Natural killer cell (primary cell): Measurements from ENCODE around the gene VAMP2. TPM values are rescaled to one million over a fixed set of nuclear protein-coding genes. Genes with fewer than 3 reads are reported as not detected.

Experiments
- ATAC-seq, 3 donors: fragments of 150-1000 bp in 2 of 3; fragments of 200-7000 bp in 1 of 3; cut with Tn5 transposase; 1 replicate in 1 of 3; 2 replicates in 2 of 3; pipeline ENCODE4 v1.10.0; 2021; ENCODE audit warnings: mild to moderate bottlenecking in 2 of 3, moderate library complexity in 2 of 3
- DNase-seq, 2 donors: peaks; one replicate each; pipeline versions ENCODE4 v3.0.0 to v3.0.0-alpha.2; 2013 to 2021; ENCODE audit warnings: mixed read lengths in 1 of 2
- H3K27ac ChIP-seq: one replicate; pipeline ENCODE4 v1.5.1; 2013; ENCODE audit warnings: mild to moderate bottlenecking, low read length
- H3K27me3 ChIP-seq: one replicate; pipeline ENCODE4 v1.6.1; 2013; ENCODE audit warnings: low read length; ENCODE audit not compliant: control insufficient read depth, insufficient read depth
- H3K36me3 ChIP-seq: one replicate; pipeline ENCODE4 v1.6.1; 2013; ENCODE audit warnings: low read length; ENCODE audit not compliant: control insufficient read depth, insufficient read depth
- H3K4me1 ChIP-seq: one replicate; pipeline ENCODE4 v1.6.1; 2013; ENCODE audit warnings: low read length; ENCODE audit not compliant: control insufficient read depth, insufficient read depth
- H3K4me3 ChIP-seq: one replicate; pipeline ENCODE4 v1.5.1; 2013; ENCODE audit warnings: low read length
- H3K9me3 ChIP-seq: one replicate; pipeline ENCODE4 v1.6.1; 2013; ENCODE audit warnings: low read length; ENCODE audit not compliant: control insufficient read depth, insufficient read depth
- H3K27ac Mint-ChIP-seq, 2 donors: one replicate each; pipeline ENCODE4 v1.8.0; 2022; ENCODE audit warnings: mild to moderate bottlenecking in 2 of 2, mixed read lengths in 2 of 2, moderate library complexity in 1 of 2
- H3K27me3 Mint-ChIP-seq, 2 donors: one replicate each; pipeline ENCODE4 v1.8.0; 2022; ENCODE audit warnings: low read depth in 2 of 2, mixed read lengths in 2 of 2
- H3K36me3 Mint-ChIP-seq: one replicate; pipeline ENCODE4 v1.8.0; 2022; ENCODE audit warnings: mixed read lengths
- H3K4me1 Mint-ChIP-seq, 2 donors: one replicate each; pipeline ENCODE4 v1.8.0; 2022; ENCODE audit warnings: mixed read lengths in 2 of 2
- H3K4me3 Mint-ChIP-seq: one replicate; pipeline ENCODE4 v1.8.0; 2022; ENCODE audit warnings: mild to moderate bottlenecking, moderate library complexity, mixed read lengths
- H3K9me3 Mint-ChIP-seq, 2 donors: one replicate each; pipeline ENCODE4 v1.8.0; 2022; ENCODE audit warnings: mixed read lengths in 2 of 2
- WGBS: methylation state at CpG from one replicate; pipeline ENCODE4 v1.1.7; 2013; ENCODE audit warnings: missing lambda C conversion rate; ENCODE audit not compliant: insufficient coverage; 5-methylcytosine and 5-hydroxymethylcytosine counted together
- intact Hi-C: fragments of 100-400 bp; cut with micrococcal nuclease; formaldehyde crosslinking; loops from one replicate; pipeline ENCODE4 v1.14.2; 2022
- total RNA-seq, 4 donors: library from RNA; stranded (reverse); fragments of 120-200 nt in 1 of 4; gene quantifications; one replicate each; pipeline versions ENCODE4 v1.2.3 to v1.2.4, GENCODE V29; 2013 to 2022
- TF ChIP-seq, protein P1 (sequence below): fragments of 200-600 bp; IDR thresholded peaks from one replicate; pipeline ENCODE4 v1.8.0; 2022; ENCODE audit warnings: antibody characterized with exemption

VAMP2 gene
- total RNA-seq, 3 donors from 2014 or later (not counting 1 experiment from before 2014, with no cell fraction given): 191 to 315 (median 234) TPM

DNA sequence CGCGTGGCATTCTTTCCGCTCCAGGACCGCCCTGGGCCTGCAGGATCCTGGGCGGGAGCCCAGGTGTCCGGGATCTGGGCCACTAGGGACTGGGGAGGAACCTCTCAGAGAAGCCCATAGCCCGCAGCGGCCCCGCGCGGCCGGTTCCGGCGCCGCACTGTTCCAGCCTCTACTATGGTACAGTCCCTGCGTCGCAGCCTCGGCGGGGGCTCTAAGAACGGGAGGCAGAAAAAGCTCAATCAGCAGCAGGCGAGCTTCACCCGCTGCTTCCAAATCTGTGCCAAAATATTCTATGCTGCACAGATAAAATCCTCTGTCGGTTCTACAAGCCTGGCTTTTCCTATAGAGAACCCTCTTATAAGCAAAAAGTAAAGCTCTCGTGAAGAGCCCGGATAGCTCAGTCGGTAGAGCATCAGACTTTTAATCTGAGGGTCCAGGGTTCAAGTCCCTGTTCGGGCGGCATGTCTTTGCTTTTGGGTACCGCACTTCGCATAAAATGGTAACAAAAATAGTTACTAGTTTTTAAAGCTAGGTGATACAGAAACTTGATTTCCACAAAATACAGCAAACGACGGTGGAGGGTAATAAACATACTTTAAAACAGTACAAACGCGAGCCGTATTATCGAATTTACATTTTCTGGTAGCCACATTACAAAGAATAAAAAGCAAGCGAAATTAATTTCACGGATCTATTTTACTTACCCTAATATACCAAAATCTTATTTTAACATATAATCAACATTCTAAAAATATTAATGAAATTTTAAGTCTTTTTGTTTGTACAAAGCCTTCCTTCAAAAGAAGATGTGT, 43.8 kb downstream of the VAMP2 start:
- intact Hi-C loops: loop anchor here (1.0 to 5.0 kb wide), 5 partner anchors 20 to 204 kb away; no protein-coding TSS in a partner anchor
- ATAC-seq (peak; percentile 62 to 79 (median 68)), DNase-seq (peak; percentile 84 to 90)
- H3K9me3 ChIP-seq: no peaks in the 10 kb centered on the region
- H3K27ac Mint-ChIP-seq: peak overlapping the region; percentile 98 to 100
- H3K4me3 ChIP-seq: peak overlapping the region; percentile 91
- H3K27ac ChIP-seq: peak overlapping the region; percentile 76
- WGBS: 0% methylated on average over 36 of the region's 38 CpGs
- peak overlapping the region; percentile 93 for H3K4me3 Mint-ChIP-seq
- no peaks in the 10 kb centered on the region for H3K9me3 Mint-ChIP-seq
- TF ChIP-seq, protein P1, sequence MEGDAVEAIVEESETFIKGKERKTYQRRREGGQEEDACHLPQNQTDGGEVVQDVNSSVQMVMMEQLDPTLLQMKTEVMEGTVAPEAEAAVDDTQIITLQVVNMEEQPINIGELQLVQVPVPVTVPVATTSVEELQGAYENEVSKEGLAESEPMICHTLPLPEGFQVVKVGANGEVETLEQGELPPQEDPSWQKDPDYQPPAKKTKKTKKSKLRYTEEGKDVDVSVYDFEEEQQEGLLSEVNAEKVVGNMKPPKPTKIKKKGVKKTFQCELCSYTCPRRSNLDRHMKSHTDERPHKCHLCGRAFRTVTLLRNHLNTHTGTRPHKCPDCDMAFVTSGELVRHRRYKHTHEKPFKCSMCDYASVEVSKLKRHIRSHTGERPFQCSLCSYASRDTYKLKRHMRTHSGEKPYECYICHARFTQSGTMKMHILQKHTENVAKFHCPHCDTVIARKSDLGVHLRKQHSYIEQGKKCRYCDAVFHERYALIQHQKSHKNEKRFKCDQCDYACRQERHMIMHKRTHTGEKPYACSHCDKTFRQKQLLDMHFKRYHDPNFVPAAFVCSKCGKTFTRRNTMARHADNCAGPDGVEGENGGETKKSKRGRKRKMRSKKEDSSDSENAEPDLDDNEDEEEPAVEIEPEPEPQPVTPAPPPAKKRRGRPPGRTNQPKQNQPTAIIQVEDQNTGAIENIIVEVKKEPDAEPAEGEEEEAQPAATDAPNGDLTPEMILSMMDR: peak; percentile 89
- peaks cover 48% of the 10 kb centered on the region for H3K27me3 ChIP-seq
- H3K36me3 Mint-ChIP-seq: peaks cover 12% of the 10 kb centered on the region
- H3K4me1 ChIP-seq: peaks cover 57% of the 10 kb centered on the region
- H3K36me3 ChIP-seq: no peaks in the 10 kb centered on the region
- H3K4me1 Mint-ChIP-seq: peaks cover 55 to 56% of the 10 kb centered on the region in 2 donors
- H3K27me3 Mint-ChIP-seq: peaks cover 51 to 55% of the 10 kb centered on the region in 2 donors

DNA sequence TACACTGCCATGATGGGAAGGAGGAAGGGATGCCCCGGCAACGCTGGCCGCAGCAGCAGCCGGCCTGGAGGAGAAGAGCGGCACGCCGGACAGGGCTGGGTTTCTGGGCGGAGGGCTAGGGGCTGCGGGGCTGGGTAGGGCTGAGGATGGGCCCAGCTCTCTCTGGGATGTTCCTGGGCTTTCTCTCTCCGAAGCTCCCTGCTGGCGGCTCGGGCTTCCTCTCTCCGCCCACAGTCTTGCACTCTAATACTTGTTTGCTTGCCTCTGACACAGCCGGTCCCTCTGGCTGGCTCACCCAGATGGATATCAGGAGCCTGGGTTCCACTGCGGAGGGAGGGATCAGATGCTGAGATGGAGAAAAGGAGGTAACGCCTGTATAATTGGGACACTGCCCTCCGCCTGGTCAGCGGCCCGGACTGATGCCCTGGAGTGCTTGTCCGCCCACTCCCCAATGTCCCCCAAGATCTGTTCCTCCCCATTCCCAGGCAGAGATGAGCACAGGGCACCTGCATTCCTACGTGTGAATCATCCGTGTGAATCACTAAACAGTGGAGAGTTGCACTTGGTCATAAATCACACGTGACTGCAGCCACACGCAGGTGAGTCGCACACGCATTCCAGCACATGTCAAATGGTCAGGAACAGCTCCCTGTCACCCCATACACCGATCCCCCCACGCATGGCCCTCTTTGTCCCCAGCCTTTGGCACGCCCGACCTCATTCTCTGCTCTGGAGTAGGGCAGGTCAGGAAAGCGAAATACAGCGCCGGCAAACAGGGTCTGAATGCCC, 44.6 kb downstream of the VAMP2 start, which contains the start of gene ALOXE3:
TSS of gene ALOXE3 (minus strand) at position 535 of the 789 bp plus-strand sequence. CDS start at position 11, 524 bp downstream.
- Histone ChIP-seq H3K4me3 (peak within 1 kb of the TSS; percentile 91), H3K4me1 (peaks cover 49% of the 10 kb centered on the region), H3K36me3 (no peaks in the 10 kb centered on the region), H3K9me3 (no peaks in the 10 kb centered on the region), H3K27me3 (peaks cover 40% of the 10 kb centered on the region), H3K27ac (peak within 1 kb of the TSS; percentile 76)
- Mint-ChIP-seq H3K4me3 (peak within 1 kb of the TSS; percentile 93), H3K36me3 (peaks cover 12% of the 10 kb centered on the region), H3K27ac (peak within 1 kb of the TSS; percentile 98 to 100), H3K9me3 (no peaks in the 10 kb centered on the region), H3K27me3 (peaks cover 46 to 52% of the 10 kb centered on the region in 2 donors), H3K4me1 (peaks cover 47 to 48% of the 10 kb centered on the region in 2 donors)
- DNase-seq (peak in 1 of 2 donors; percentile 45), ATAC-seq (peak in 1 of 3 donors; percentile 2)
- intact Hi-C loops: loop anchor here (5.0 kb wide), 1 partner anchor 36 kb away; no protein-coding TSS in a partner anchor
- WGBS: 1% methylated on average over 33 of the region's 33 CpGs
- TF ChIP-seq, protein P1: no peak

DNA sequence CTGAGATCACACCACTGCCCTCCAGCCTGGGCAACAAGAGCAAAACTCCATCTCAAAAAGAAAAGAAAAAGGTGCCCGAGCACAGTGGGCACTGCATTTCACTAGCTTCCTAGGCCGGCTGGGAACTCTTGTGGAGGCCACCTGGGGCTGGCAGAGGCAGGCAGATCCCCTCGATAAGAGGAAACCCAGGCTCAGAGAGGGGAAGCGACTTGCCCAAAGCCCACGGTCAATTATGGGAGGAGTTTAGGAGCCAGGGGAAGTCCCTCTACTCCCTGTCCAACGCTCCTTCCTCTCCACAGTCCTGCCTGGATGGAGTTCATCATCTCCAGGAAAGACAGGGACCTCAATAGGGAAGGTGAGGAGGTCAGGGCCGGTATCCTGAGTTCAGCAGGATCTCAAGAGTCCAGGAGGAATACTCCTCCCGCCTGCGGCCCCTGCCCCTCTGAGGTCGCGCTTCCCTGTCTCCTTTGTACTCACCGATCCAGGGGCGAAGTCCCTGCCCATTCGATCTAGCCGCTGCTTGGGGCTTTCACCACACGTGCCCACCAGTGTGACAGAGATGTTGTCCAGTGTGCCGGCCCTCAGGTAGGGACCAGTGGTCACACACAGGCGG, 45.3 kb downstream of the VAMP2 start:
- peaks cover 12% of the 10 kb centered on the region for H3K36me3 Mint-ChIP-seq
- ATAC-seq: no peak
- Histone ChIP-seq H3K4me3 (peak overlapping the region; percentile 91), H3K4me1 (peaks cover 42% of the 10 kb centered on the region), H3K27ac (no peak overlapping the region), H3K27me3 (peaks cover 37% of the 10 kb centered on the region), H3K36me3 (no peaks in the 10 kb centered on the region), H3K9me3 (no peaks in the 10 kb centered on the region)
- peaks cover 40 to 41% of the 10 kb centered on the region in 2 donors for H3K4me1 Mint-ChIP-seq
- 6% methylated on average over 16 of the region's 18 CpGs for WGBS
- peak overlapping the region in 1 of 2 donors; percentile 98 for H3K27ac Mint-ChIP-seq
- peaks cover 48 to 54% of the 10 kb centered on the region in 2 donors for H3K27me3 Mint-ChIP-seq
- H3K4me3 Mint-ChIP-seq: peak overlapping the region; percentile 93
- intact Hi-C loops: loop anchor here (5.0 kb wide), 1 partner anchor 35 kb away; no protein-coding TSS in a partner anchor
- TF ChIP-seq, protein P1: no peak
- no peak for DNase-seq
- no peaks in the 10 kb centered on the region for H3K9me3 Mint-ChIP-seq
